Measurements from ENCODE around the gene PLEKHG4. TPM values are rescaled to one million over a fixed set of nuclear protein-coding genes. Genes with fewer than 3 reads are reported as not detected.

Gene PLEKHG4
- total and polyA plus RNA-seq, 3 donors from 2014 or later: 86.5 to 137 (median 102) TPM

DNA sequence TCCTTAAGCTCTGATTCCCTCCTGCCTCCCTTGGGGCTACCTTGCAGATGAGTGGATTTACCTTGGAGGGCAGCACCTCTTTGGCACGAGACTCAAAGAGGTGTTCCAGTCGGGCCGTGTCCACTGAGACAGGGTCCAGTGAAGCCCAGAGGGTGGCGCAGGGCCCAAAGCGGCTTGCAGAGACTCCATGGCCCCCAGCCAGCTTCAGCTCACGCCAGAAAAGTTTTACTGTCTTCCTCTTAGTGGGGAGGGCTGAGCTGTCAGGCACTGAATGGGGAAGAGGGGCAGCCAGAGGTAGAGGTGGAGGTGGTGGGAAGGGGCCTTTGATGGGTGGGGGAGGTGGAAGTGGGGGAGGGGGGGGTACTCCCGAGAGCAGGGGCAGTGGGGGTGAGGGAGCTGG, 45.7 kb upstream of the PLEKHG4 start:
- H3K9me3 ChIP-seq: no peaks in the 10 kb centered on the region
- H3K27me3 ChIP-seq: no peaks in the 10 kb centered on the region
- 80 to 84% methylated on average over 5 to 7 of the region's 7 CpGs for WGBS, 2 donors
- no peak overlapping the region for H3K4me3 ChIP-seq
- no peaks in the 10 kb centered on the region for H3K36me3 ChIP-seq (ENCODE audit: low read depth, missing control alignments)
- no peak overlapping the region for H3K27ac ChIP-seq
- TF ChIP-seq, protein P1, sequence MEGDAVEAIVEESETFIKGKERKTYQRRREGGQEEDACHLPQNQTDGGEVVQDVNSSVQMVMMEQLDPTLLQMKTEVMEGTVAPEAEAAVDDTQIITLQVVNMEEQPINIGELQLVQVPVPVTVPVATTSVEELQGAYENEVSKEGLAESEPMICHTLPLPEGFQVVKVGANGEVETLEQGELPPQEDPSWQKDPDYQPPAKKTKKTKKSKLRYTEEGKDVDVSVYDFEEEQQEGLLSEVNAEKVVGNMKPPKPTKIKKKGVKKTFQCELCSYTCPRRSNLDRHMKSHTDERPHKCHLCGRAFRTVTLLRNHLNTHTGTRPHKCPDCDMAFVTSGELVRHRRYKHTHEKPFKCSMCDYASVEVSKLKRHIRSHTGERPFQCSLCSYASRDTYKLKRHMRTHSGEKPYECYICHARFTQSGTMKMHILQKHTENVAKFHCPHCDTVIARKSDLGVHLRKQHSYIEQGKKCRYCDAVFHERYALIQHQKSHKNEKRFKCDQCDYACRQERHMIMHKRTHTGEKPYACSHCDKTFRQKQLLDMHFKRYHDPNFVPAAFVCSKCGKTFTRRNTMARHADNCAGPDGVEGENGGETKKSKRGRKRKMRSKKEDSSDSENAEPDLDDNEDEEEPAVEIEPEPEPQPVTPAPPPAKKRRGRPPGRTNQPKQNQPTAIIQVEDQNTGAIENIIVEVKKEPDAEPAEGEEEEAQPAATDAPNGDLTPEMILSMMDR (IDR thresholded peaks at IDR 0.05): no peak
- no peak for TF ChIP-seq POLR2A (IDR thresholded peaks at IDR 0.05)
- intact Hi-C loops (cut with DNase I; ENCODE audit: low total_unique reads): no loop called here
- DNase-seq: no peak
- H3K4me1 ChIP-seq: no peaks in the 10 kb centered on the region

DNA sequence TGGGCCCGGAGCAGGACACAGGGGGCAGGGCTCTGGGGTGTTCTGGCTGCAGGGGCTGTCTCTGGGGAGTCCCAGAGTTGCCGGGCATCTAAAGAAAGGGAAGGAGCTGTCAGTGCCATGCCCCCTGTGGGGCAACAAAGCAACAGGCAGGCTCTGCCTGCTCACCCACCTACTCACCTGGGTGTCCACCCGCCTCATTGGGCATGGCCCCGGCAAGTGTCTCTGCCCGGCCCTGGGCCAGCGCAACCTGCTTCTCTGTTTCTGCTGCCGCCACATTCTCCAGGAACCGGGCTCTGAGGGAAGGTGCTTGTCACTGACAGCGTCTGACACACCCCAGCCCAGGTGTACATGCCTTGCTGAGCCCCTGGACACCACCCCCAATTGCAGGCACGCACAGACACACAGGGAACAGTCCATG, 45.1 kb upstream of the PLEKHG4 start:
- no peaks in the 10 kb centered on the region for H3K36me3 ChIP-seq (ENCODE audit: low read depth, missing control alignments)
- 93 to 94% methylated on average over 9 to 10 of the region's 10 CpGs for WGBS, 2 donors
- no peak overlapping the region for H3K27ac ChIP-seq
- no peaks in the 10 kb centered on the region for H3K27me3 ChIP-seq
- DNase-seq: no peak
- no peaks in the 10 kb centered on the region for H3K9me3 ChIP-seq
- no peaks in the 10 kb centered on the region for H3K4me1 ChIP-seq
- H3K4me3 ChIP-seq: no peak overlapping the region
- no peak for TF ChIP-seq POLR2A (IDR thresholded peaks at IDR 0.05)
- TF ChIP-seq, protein P1 (IDR thresholded peaks at IDR 0.05): no peak
- intact Hi-C loops (cut with DNase I; ENCODE audit: low total_unique reads): no loop called here

DNA sequence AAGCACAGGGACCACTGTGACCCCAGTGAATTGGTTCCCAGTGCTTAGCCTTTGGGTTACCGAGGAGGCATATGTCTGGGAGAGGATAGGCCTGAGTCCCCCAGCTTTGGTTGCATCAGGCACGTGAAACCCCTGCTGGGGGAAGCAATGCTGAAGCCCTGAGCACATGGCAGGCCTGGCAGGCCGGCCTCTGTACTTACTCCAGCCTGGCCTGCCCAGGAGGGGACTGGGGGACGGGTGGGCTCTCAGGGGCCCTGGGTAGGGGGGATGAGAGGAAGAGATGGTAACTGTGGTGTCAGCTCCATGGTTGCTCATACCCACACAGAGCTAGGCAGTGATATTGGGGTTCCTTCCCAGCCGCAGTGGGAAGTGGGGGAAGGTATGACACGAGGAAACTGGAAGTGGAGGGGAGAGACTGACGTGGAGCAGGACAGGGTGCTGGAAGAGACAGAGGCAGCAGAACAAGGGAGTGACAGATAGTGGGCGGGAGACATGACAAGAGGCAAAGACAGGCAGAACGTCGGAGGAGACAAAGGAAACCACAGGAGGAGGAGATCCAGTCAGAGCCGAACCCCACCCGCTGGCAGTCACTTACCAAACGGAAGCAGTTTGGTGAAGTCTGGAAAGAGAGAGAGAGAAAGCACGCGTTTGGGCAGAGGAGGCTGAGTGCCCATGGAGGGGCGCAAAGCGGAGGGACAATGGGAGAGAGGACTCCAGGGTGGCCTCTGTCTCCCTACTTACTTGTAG, 43.3 kb upstream of the PLEKHG4 start:
- Histone ChIP-seq H3K27me3 (no peaks in the 10 kb centered on the region), H3K4me1 (peaks cover 4% of the 10 kb centered on the region), H3K4me3 (peak overlapping the region in 1 of 2 donors; percentile 20), H3K9me3 (no peaks in the 10 kb centered on the region), H3K27ac (no peak overlapping the region), H3K36me3 (ENCODE audit: low read depth, missing control alignments) (no peaks in the 10 kb centered on the region)
- no peak for DNase-seq
- 66 to 81% methylated on average over 17 of the region's 17 CpGs for WGBS, 2 donors
- TF ChIP-seq, protein P1 (IDR thresholded peaks at IDR 0.05): no peak
- TF ChIP-seq POLR2A (IDR thresholded peaks at IDR 0.05): no peak
- intact Hi-C loops (cut with DNase I; ENCODE audit: low total_unique reads): no loop called here

DNA sequence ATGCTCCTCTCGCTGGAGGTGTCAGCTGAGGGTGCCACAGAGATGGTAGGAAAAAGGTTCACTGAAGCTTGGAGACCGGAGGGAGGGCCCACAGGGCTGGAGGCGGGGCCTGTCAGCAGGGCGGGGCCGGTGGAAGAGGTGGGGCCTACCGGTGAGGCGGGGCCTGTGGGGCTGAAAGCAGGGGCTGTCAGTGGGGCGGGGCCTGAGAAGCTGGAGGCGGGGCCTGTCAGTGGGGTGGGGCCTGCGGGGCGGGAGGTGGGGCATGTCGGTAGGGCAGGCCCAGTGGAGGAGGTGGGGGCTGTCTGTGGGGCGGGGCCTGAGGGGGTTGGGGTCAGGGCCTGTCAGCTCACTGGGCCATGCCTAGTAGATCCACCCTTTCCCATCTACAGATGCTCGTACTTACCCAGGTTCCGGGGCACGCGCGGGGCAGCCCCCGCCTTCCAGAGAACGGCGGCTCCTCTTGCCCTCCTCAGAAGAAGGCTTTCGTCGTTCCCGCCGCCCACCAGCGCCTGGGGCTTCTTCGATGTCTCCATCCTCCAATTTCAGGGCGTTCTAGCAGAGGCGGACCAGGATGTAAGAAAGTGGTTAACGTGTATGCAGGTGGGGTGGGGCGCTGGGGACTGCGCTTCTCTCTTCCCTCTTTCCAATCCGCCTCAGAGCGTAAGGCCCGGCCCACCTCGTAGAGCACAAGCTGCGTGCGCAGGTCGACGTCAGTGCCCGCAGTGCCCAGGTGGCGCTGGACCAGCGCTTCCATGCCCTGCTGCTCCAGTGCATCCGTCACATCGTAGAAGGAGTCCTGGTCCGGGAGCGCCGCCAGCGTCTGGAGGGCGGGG, 42.6 kb upstream of the PLEKHG4 start:
- peaks cover 12% of the 10 kb centered on the region for H3K4me1 ChIP-seq
- H3K9me3 ChIP-seq: no peaks in the 10 kb centered on the region
- no peak overlapping the region for H3K27ac ChIP-seq
- H3K27me3 ChIP-seq: no peaks in the 10 kb centered on the region
- H3K4me3 ChIP-seq: peak overlapping the region in 1 of 2 donors; percentile 20
- DNase-seq: peak; percentile 80
- intact Hi-C loops (cut with DNase I; ENCODE audit: low total_unique reads): no loop called here
- TF ChIP-seq POLR2A (IDR thresholded peaks at IDR 0.05): no peak
- TF ChIP-seq, protein P1 (IDR thresholded peaks at IDR 0.05): no peak
- 58 to 70% methylated on average over 41 to 50 of the region's 50 CpGs for WGBS, 2 donors
- H3K36me3 ChIP-seq (ENCODE audit: low read depth, missing control alignments): no peaks in the 10 kb centered on the region

All from testis (tissue), 3 donors.